Retinal pigment epithelial cell (primary cell): ENCODE measurements around the gene TUBE1.

Experiments used
- DNase-seq: peaks from one replicate; pipeline ENCODE4 v3.0.0-alpha.2; 2010; ENCODE audit warnings: low read depth
- H3K4me3 ChIP-seq: 2 replicates; pipeline ENCODE4 v1.5.1; 2011; ENCODE audit warnings: mild to moderate bottlenecking, low read length, control low read depth, moderate library complexity
- CTCF ChIP-seq: conservative IDR thresholded peaks from 2 replicates; pipeline ENCODE4 v1.5.1; 2011; ENCODE audit warnings: low read depth, low read length, control low read depth, inconsistent platforms

The TUBE1 gene

GRCh38 chr6:112029045-112029822 is 58.0 kb downstream of the TUBE1 start:
- H3K4me3 ChIP-seq, result no peak overlapping the region
- peak; percentile 87 for TF ChIP-seq CTCF
- no peak for DNase-seq

GRCh38 chr6:112027942-112028674 is 59.2 kb downstream of the TUBE1 start:
- DNase-seq, result no peak
- no peak overlapping the region for H3K4me3 ChIP-seq
- no peak for TF ChIP-seq CTCF

DNA sequence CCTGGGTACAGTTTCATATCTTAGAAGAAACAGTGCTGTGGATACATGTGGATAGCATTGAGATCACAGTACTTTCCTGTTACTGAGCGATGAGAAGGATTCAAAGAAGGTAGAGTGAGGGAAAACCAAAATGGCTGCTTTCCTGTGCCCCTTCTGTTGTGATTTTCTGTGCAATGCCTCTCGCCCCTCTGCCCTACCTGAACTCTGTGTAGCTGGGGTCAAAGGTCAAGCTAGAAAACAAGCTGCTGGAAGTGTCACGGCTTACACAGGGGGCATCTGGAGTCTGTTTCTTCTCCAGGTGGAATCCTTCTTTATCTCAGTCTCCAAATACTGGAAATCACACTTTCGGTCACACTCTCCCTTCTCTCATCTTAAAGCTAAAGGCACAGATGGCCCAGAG is 60.3 kb downstream of the TUBE1 start:
- TF ChIP-seq CTCF, result no peak
- DNase-seq, result no peak
- no peak overlapping the region for H3K4me3 ChIP-seq

- TF ChIP-seq CTCF, result no peak
- no peak overlapping the region for H3K4me3 ChIP-seq
- DNase-seq, result no peak
Observed at GRCh38 chr6:112024464-112024863, 62.8 kb downstream of the TUBE1 start.

GRCh38 chr6:112022749-112023148 is 64.5 kb downstream of the TUBE1 start:
- no peak overlapping the region for H3K4me3 ChIP-seq
- no peak for TF ChIP-seq CTCF
- no peak for DNase-seq

- TF ChIP-seq CTCF, result no peak
- DNase-seq, result no peak
- no peak overlapping the region for H3K4me3 ChIP-seq
Observed at GRCh38 chr6:112021691-112022310, 65.5 kb downstream of the TUBE1 start.
